GM19043 (cell line): Measurements from ENCODE around the gene LAMC3.

Experiments
- ATAC-seq: cut with Tn5 transposase; IDR thresholded peaks from one replicate; pipeline ENCODE4 v1.9.1; 2021; ENCODE audit warnings: low read depth; ENCODE audit not compliant: unreplicated experiment

Gene LAMC3

GRCh38 chr9:131008909-131009618 is at the start of gene LAMC3:
Gene LAMC3 (plus strand): TSS chr9:131009174. CDS start chr9:131009215, 41 bp downstream.
- no peak for ATAC-seq

GRCh38 chr9:130959809-130960334 is 49.1 kb upstream of the LAMC3 start:
- no peak for ATAC-seq

- ATAC-seq: no peak
Measured at GRCh38 chr9:130960522-130961378, 48.2 kb upstream of the LAMC3 start.

GRCh38 chr9:130961511-130962300 is 47.3 kb upstream of the LAMC3 start:
- no peak for ATAC-seq

- ATAC-seq: no peak
Measured at GRCh38 chr9:130962418-130963316, 46.3 kb upstream of the LAMC3 start.

- no peak for ATAC-seq
Measured at GRCh38 chr9:130963337-130963908, 45.6 kb upstream of the LAMC3 start.

GRCh38 chr9:130963916-130964315 is 45.1 kb upstream of the LAMC3 start:
- ATAC-seq: no peak

- no peak for ATAC-seq
Measured at GRCh38 chr9:130965680-130966079, 43.3 kb upstream of the LAMC3 start.

- ATAC-seq: no peak
Measured at GRCh38 chr9:130970052-130970451, 38.9 kb upstream of the LAMC3 start.

- ATAC-seq: no peak
Measured at GRCh38 chr9:130970855-130971254, 38.1 kb upstream of the LAMC3 start.

- ATAC-seq: no peak
Measured at GRCh38 chr9:130971294-130971849, 37.6 kb upstream of the LAMC3 start.

GRCh38 chr9:130972277-130972956 is 36.6 kb upstream of the LAMC3 start:
- no peak for ATAC-seq

GRCh38 chr9:130972957-130973685 is 35.9 kb upstream of the LAMC3 start:
- no peak for ATAC-seq

GRCh38 chr9:130973686-130974281 is 35.2 kb upstream of the LAMC3 start:
- no peak for ATAC-seq

GRCh38 chr9:130974697-130975096 is 34.3 kb upstream of the LAMC3 start:
- ATAC-seq: no peak

GRCh38 chr9:130975156-130975555 is 33.8 kb upstream of the LAMC3 start:
- ATAC-seq: no peak
